Colonic mucosa (tissue), 4 donors: ENCODE measurements around the gene ITM2B. TPM values are rescaled to one million over a fixed set of nuclear protein-coding genes. Genes with fewer than 3 reads are reported as not detected.

Experiments
- DNase-seq: peaks from one replicate; pipeline ENCODE4 v3.0.0-alpha.2; 2020
- H3K27ac ChIP-seq: fragments of 200-600 bp; one replicate; pipeline ENCODE4 v1.8.0; 2021
- H3K27me3 ChIP-seq: fragments of 200-600 bp; one replicate; pipeline ENCODE4 v1.8.0; 2021
- H3K36me3 ChIP-seq: fragments of 200-600 bp; one replicate; pipeline ENCODE4 v1.8.0; 2021
- H3K4me1 ChIP-seq: fragments of 200-600 bp; one replicate; pipeline ENCODE4 v1.8.0; 2021; ENCODE audit warnings: mild to moderate bottlenecking
- H3K4me3 ChIP-seq: fragments of 200-600 bp; one replicate; pipeline ENCODE4 v1.8.0; 2021
- H3K9ac ChIP-seq, 2 donors: one replicate each; pipeline ENCODE4 v1.7.0; 2013; ENCODE audit warnings: control low read depth in 2 of 2, low read depth in 2 of 2, low read length in 2 of 2
- H3K9me3 ChIP-seq: fragments of 200-600 bp; one replicate; pipeline ENCODE4 v1.8.0; 2021
- intact Hi-C: fragments of 100-400 bp; cut with DNase I; formaldehyde crosslinking; loops from one replicate; pipeline ENCODE4 v1.14.1; 2022
- total RNA-seq, 2 donors: library from RNA; stranded (reverse); fragmentation: NEBNext Ultra II Directional in 1 of 2; extraction: Animal tissue kit (Norgen Biotek cat#: 25700) in 1 of 2; gene quantifications; one replicate each; pipeline ENCODE4 v1.2.1, GENCODE V29; 2021
- TF ChIP-seq, protein P1 (sequence below): fragments of 200-600 bp; IDR thresholded peaks from one replicate; pipeline ENCODE4 v1.8.0; 2022; ENCODE audit warnings: antibody characterized with exemption, mild to moderate bottlenecking
- donor health status: healthy.
- donor health status: DM: no; HTN: no; CAD: no.
- donor health status: DM: no; HTN: no; CAD: no.

The ITM2B gene
- total RNA-seq, 2 donors from 2014 or later, result 257 to 456 TPM

DNA sequence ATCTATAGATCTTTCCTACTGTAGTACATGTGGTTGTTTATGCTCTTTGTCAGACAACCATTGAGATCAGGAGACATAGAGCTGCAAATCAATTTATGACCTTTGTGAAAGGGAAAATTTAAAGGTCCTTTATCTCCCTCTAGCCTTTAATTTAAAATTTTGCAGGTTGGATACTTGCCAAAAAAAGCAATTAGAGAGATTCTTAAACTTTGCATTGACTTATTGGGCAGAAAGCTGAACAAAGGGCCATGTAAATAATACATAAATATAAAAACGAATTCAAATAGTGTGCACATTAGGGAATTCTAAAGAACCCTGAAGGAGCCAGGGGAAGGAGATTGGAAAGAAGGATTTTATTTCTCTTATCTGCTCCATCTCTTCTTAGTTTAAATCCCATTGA, 48.5 kb downstream of the ITM2B start:
- Histone ChIP-seq H3K36me3 (no peaks in the 10 kb centered on the region), H3K9me3 (no peaks in the 10 kb centered on the region), H3K4me1 (no peaks in the 10 kb centered on the region), H3K9ac (no peak overlapping the region), H3K27ac (no peak overlapping the region), H3K4me3 (no peak overlapping the region), H3K27me3 (no peaks in the 10 kb centered on the region)
- DNase-seq, result no peak
- TF ChIP-seq, protein P1, sequence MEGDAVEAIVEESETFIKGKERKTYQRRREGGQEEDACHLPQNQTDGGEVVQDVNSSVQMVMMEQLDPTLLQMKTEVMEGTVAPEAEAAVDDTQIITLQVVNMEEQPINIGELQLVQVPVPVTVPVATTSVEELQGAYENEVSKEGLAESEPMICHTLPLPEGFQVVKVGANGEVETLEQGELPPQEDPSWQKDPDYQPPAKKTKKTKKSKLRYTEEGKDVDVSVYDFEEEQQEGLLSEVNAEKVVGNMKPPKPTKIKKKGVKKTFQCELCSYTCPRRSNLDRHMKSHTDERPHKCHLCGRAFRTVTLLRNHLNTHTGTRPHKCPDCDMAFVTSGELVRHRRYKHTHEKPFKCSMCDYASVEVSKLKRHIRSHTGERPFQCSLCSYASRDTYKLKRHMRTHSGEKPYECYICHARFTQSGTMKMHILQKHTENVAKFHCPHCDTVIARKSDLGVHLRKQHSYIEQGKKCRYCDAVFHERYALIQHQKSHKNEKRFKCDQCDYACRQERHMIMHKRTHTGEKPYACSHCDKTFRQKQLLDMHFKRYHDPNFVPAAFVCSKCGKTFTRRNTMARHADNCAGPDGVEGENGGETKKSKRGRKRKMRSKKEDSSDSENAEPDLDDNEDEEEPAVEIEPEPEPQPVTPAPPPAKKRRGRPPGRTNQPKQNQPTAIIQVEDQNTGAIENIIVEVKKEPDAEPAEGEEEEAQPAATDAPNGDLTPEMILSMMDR, result no peak
- intact Hi-C loops, result no loop called here

GRCh38 chr13:48291730-48292129, 58.7 kb downstream of the ITM2B start:
- DNase-seq, result no peak
- H3K9me3 ChIP-seq, result no peaks in the 10 kb centered on the region
- H3K27ac ChIP-seq, result no peak overlapping the region
- H3K4me1 ChIP-seq, result no peaks in the 10 kb centered on the region
- intact Hi-C loops, result no loop called here
- TF ChIP-seq, protein P1, result no peak
- no peak overlapping the region for H3K4me3 ChIP-seq
- H3K9ac ChIP-seq, result no peak overlapping the region
- H3K36me3 ChIP-seq, result no peaks in the 10 kb centered on the region
- H3K27me3 ChIP-seq, result no peaks in the 10 kb centered on the region

DNA sequence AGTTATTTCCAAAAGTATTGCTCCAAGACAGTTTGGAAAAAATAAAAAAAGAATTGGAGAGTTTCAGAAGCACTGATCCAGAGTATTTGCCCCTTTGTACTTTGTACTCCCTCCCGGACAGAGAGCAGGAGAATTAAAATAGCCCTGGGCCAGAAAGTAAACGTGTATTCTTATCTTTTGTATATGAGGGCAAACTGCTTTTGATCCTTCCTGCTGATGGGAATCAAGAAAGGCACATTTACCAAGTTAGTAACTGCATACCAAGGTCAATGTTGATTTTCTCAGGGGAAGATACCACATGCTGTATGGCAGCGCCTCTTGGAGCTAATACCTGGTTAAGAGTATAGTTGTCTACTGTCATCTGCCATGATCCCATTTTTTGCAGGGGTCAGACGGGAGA, 59.6 kb downstream of the ITM2B start:
- H3K27me3 ChIP-seq, result no peaks in the 10 kb centered on the region
- no peaks in the 10 kb centered on the region for H3K4me1 ChIP-seq
- intact Hi-C loops, result no loop called here
- no peaks in the 10 kb centered on the region for H3K36me3 ChIP-seq
- H3K27ac ChIP-seq, result no peak overlapping the region
- H3K9ac ChIP-seq, result no peak overlapping the region
- DNase-seq, result no peak
- no peak overlapping the region for H3K4me3 ChIP-seq
- TF ChIP-seq, protein P1, result no peak
- no peaks in the 10 kb centered on the region for H3K9me3 ChIP-seq

DNA sequence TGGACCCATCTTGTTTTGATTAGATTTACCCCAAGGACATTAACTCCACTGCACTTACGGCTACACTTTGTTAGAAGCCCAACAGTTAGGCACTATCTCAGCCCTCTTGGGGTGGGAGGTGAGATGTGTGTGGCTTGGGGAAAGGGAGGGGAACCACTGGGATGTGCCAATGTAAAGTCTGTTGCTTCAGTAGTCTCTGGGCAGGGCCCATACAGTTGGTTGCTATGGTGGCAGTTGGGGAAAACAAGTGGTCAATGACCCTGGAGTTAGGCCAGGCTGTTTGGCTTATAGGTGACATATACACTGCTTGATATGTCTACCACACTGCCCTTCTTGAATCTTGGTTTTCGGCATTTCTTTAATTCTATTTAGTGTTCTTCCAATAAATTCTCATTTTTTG, 61.6 kb downstream of the ITM2B start:
- intact Hi-C loops, result no loop called here
- Histone ChIP-seq H3K9me3 (no peaks in the 10 kb centered on the region), H3K4me3 (no peak overlapping the region), H3K4me1 (no peaks in the 10 kb centered on the region), H3K9ac (no peak overlapping the region), H3K36me3 (no peaks in the 10 kb centered on the region), H3K27ac (no peak overlapping the region), H3K27me3 (no peaks in the 10 kb centered on the region)
- TF ChIP-seq, protein P1, result no peak
- DNase-seq, result no peak

DNA sequence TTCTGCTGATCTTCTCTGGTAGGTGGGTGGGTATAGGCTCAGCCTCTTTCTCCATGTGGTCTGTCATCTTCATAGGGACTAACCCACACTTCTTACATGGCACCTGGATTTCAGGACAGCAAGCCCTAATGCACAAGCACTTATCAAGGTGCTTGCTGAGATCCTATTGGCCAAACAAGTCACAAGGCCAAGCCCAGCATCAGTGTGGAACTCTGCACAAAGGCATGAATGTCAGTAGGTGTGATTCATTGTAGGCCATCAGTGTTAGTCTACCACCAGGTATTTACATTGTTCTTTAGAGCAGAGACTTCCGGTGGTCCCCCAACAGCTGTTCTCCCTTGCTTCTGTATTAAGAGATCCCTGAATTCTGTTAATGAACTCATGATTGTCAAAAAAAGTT, 62.3 kb downstream of the ITM2B start:
- Histone ChIP-seq H3K9ac (no peak overlapping the region), H3K4me1 (no peaks in the 10 kb centered on the region), H3K27ac (no peak overlapping the region), H3K27me3 (no peaks in the 10 kb centered on the region), H3K4me3 (no peak overlapping the region), H3K9me3 (no peaks in the 10 kb centered on the region), H3K36me3 (no peaks in the 10 kb centered on the region)
- intact Hi-C loops, result no loop called here
- TF ChIP-seq, protein P1, result no peak
- no peak for DNase-seq

GRCh38 chr13:48296528-48296927, 63.5 kb downstream of the ITM2B start:
- no peaks in the 10 kb centered on the region for H3K9me3 ChIP-seq
- DNase-seq, result no peak
- no peak overlapping the region for H3K27ac ChIP-seq
- no peak overlapping the region for H3K4me3 ChIP-seq
- TF ChIP-seq, protein P1, result no peak
- intact Hi-C loops, result no loop called here
- no peaks in the 10 kb centered on the region for H3K36me3 ChIP-seq
- no peaks in the 10 kb centered on the region for H3K27me3 ChIP-seq
- no peak overlapping the region for H3K9ac ChIP-seq
- no peaks in the 10 kb centered on the region for H3K4me1 ChIP-seq
